Tibial nerve (tissue), 3 donors: ENCODE data around the gene KCNJ15.

Experiments
- CTCF ChIP-seq, 5 experiments: fragments of 200-600 bp in 3 of 5; fragments of 450-650 bp in 2 of 5; sonication (generic) in 3 of 5; IDR thresholded peaks; one replicate each; pipeline ENCODE4 v1.5.1; 2016 to 2019; ENCODE audit warnings: antibody characterized with exemption in 5 of 5, mild to moderate bottlenecking in 3 of 5, moderate library complexity in 2 of 5
- POLR2A ChIP-seq, 2 donors: fragments of 450-650 bp; IDR thresholded peaks; one replicate each; pipeline ENCODE4 v1.6.1; 2017; ENCODE audit warnings: antibody characterized with exemption in 2 of 2, mild to moderate bottlenecking in 2 of 2, moderate library complexity in 2 of 2

- TF ChIP-seq CTCF (IDR thresholded peaks at IDR 0.05), result no peak
- TF ChIP-seq POLR2A (IDR thresholded peaks at IDR 0.05), result no peak
These were observed 28.3 kb upstream of the KCNJ15 start for GRCh38 chr21:38228537-38228936.
